Hepatocyte (in vitro differentiated cells): Measurements from ENCODE around the gene UBAP2L.
A peak's percentile ranks its signal among the peaks of the same experiment; 100 is the strongest.

Experiments
- EZH2 ChIP-seq: fragments of 200-600 bp; sonication (generic); IDR thresholded peaks from 2 replicates; pipeline ENCODE4 v1.6.1; 2016; ENCODE audit warnings: antibody characterized with exemption, mild to moderate bottlenecking, borderline replicate concordance
- EZH2phosphoT487 ChIP-seq: fragments of 200-600 bp; sonication (generic); IDR thresholded peaks from one replicate; pipeline ENCODE4 v1.6.1; 2018; ENCODE audit warnings: antibody characterized with exemption, mild to moderate bottlenecking, low read depth, moderate library complexity; ENCODE audit not compliant: unreplicated experiment, severe bottlenecking
- TF ChIP-seq, protein P1 (sequence below): fragments of 200-600 bp; sonication (generic); IDR thresholded peaks from 2 replicates; pipeline ENCODE4 v1.5.1; 2016; ENCODE audit warnings: antibody characterized with exemption, mild to moderate bottlenecking; ENCODE audit not compliant: poor library complexity

GRCh38 chr1:154186177-154186576, 34.6 kb upstream of the UBAP2L start:
- TF ChIP-seq EZH2 = no peak
- TF ChIP-seq EZH2phosphoT487 = no peak
- TF ChIP-seq, protein P1, sequence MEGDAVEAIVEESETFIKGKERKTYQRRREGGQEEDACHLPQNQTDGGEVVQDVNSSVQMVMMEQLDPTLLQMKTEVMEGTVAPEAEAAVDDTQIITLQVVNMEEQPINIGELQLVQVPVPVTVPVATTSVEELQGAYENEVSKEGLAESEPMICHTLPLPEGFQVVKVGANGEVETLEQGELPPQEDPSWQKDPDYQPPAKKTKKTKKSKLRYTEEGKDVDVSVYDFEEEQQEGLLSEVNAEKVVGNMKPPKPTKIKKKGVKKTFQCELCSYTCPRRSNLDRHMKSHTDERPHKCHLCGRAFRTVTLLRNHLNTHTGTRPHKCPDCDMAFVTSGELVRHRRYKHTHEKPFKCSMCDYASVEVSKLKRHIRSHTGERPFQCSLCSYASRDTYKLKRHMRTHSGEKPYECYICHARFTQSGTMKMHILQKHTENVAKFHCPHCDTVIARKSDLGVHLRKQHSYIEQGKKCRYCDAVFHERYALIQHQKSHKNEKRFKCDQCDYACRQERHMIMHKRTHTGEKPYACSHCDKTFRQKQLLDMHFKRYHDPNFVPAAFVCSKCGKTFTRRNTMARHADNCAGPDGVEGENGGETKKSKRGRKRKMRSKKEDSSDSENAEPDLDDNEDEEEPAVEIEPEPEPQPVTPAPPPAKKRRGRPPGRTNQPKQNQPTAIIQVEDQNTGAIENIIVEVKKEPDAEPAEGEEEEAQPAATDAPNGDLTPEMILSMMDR = peak; percentile 55
